BLaER1 (cell line): ENCODE data around the gene PWWP2A.

Source experiments
- H3K27ac ChIP-seq: shearing (Covaris generic); formaldehyde crosslinking; 2 replicates; pipeline ENCODE4 v1.8.1; 2022
- H3K27me3 ChIP-seq: shearing (Covaris generic); formaldehyde crosslinking; 2 replicates; pipeline ENCODE4 v1.8.1; 2022
- H3K36me3 ChIP-seq: shearing (Covaris generic); formaldehyde crosslinking; 2 replicates; pipeline ENCODE4 v1.8.1; 2022
- H3K4me1 ChIP-seq: shearing (Covaris generic); formaldehyde crosslinking; 2 replicates; pipeline ENCODE4 v1.8.1; 2022
- H3K4me2 ChIP-seq: shearing (Covaris generic); formaldehyde crosslinking; 2 replicates; pipeline ENCODE4 v1.8.1; 2022
- H3K4me3 ChIP-seq: shearing (Covaris generic); formaldehyde crosslinking; 2 replicates; pipeline ENCODE4 v1.8.1; 2022
- H3K9ac ChIP-seq: shearing (Covaris generic); formaldehyde crosslinking; 2 replicates; pipeline ENCODE4 v1.8.1; 2022
- H3K9me3 ChIP-seq: shearing (Covaris generic); formaldehyde crosslinking; 2 replicates; pipeline ENCODE4 v1.8.1; 2022
- H4K20me1 ChIP-seq: shearing (Covaris generic); formaldehyde crosslinking; 2 replicates; pipeline ENCODE4 v1.8.1; 2022
- Cebpa-rat ChIP-seq: shearing (Covaris generic); IDR thresholded peaks from 2 replicates; pipeline ENCODE4 v1.8.1; 2022

The PWWP2A gene

DNA sequence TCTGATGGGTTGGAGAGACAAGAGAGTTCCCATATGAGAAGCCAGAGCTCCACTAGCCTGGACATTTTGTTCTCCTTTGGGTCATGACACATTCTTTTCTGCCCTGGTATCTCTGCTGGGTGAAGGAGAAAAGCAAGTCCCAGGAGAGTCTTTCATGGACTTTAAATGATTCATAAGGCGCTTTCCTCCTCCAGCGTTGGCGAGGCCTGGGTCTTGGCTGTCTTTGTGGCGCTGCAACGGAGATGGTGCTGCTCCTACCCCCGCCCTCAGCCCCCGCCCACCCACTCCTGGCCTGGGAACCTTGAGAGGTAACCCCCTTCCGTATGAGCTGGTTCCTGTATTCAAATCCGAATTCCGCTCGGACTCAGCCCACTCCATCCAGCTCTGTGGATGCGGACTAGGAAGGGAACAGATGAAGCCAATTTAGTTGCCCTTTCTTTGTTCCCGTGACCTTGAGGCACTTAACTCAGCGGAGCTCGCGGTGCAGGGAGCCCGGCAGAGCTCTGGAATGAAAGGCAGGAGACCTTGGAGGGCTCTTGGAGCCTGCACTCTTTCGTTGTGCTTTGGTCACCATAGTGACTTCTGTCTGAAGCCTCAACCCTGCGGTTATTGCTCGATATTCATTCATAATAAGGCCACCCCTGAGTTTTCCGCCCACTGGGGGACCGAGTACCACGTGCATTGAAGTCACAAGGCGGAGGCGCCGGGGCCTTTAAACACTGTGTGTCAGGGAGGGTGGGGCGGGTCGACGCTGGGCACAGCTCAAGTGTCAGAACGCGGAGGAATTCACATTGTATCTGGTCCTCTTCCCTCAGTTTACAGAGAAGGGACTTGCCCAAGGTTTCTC, 14.0 kb upstream of the PWWP2A start:
- Histone ChIP-seq H3K27me3 (no peaks in the 10 kb centered on the region), H3K27ac (no peak overlapping the region), H3K4me1 (peaks cover 9% of the 10 kb centered on the region), H3K4me3 (no peak overlapping the region), H3K9ac (no peak overlapping the region), H4K20me1 (no peaks in the 10 kb centered on the region), H3K4me2 (no peak overlapping the region), H3K9me3 (peaks cover 12% of the 10 kb centered on the region), H3K36me3 (no peaks in the 10 kb centered on the region)
- TF ChIP-seq Cebpa-rat: no peak

DNA sequence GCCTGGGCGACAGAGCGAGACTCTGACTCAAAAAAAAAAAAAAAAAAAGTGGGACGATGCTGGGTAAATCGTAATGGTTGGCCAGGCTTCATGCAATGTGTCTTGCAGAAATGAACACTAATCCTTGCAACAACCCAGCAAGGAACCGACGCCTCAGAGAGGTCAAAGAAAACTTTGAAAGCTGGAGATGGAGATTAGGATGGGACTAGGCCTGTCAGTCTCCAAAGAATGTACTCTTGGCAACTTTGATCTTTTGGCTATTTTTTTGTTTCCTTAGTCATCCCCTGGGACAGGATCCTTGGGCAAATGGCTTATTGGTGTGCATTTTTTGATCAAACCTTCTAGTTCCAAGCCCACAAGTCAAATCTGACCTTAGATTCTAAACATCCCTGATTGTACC, 10.6 kb upstream of the PWWP2A start:
- Histone ChIP-seq H3K27me3 (no peaks in the 10 kb centered on the region), H3K4me2 (peak overlapping the region; percentile 37), H3K36me3 (no peaks in the 10 kb centered on the region), H3K4me1 (peaks cover 26% of the 10 kb centered on the region), H3K27ac (no peak overlapping the region), H3K9ac (no peak overlapping the region), H4K20me1 (no peaks in the 10 kb centered on the region), H3K4me3 (no peak overlapping the region), H3K9me3 (peaks cover 36% of the 10 kb centered on the region)
- TF ChIP-seq Cebpa-rat: no peak

DNA sequence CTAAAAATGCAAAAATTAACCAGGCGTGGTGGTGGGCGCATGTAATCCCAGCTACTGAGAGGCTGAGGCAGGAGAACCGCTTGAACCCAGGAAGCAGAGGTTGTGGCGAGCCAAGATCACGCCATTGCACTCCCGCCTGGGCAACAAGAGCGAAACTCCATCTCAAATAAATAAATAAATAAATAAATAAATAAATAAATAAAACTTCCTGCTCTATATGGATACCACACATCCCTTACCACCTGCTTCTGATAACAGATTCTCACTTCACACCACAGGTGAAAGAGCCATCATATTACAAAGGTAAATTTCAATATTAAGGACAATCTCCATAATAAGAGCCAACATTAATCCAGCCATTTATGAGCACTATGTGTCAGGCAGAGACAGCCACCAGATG, 9.4 kb upstream of the PWWP2A start:
- no peak overlapping the region for H3K27ac ChIP-seq
- H3K4me3 ChIP-seq: no peak overlapping the region
- H3K9ac ChIP-seq: no peak overlapping the region
- TF ChIP-seq Cebpa-rat: no peak
- peaks cover 28% of the 10 kb centered on the region for H3K4me1 ChIP-seq
- no peaks in the 10 kb centered on the region for H3K27me3 ChIP-seq
- no peak overlapping the region for H3K4me2 ChIP-seq
- peaks cover 36% of the 10 kb centered on the region for H3K9me3 ChIP-seq
- H4K20me1 ChIP-seq: no peaks in the 10 kb centered on the region
- no peaks in the 10 kb centered on the region for H3K36me3 ChIP-seq

DNA sequence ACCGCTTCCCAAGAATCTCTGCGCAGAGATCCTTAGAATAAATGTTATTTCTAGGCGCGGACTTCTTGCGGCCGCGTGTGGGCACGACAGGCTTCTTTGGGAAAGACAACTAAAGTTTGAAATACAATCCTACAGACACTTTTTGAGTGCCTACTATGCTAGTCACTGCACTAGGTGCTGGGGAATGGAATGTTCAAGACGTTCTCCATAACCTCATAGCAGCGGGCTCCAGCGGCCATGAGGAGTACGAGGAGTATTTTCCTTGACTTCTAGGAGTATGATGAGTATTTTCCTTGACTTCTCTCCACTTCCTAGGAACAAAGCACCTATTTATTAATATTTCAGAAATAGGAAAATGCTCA, 636 bp upstream of the PWWP2A start:
- no peak overlapping the region; the same call in 1 of the 2 replicates for H3K27ac ChIP-seq
- peak overlapping the region; percentile 60 for H3K4me3 ChIP-seq
- H3K4me1 ChIP-seq: peaks cover 22% of the 10 kb centered on the region
- no peak overlapping the region; the same call in 1 of the 2 replicates for H3K9ac ChIP-seq
- no peaks in the 10 kb centered on the region for H3K27me3 ChIP-seq
- H4K20me1 ChIP-seq: peaks cover 27% of the 10 kb centered on the region
- H3K36me3 ChIP-seq: peaks cover 28% of the 10 kb centered on the region
- no peak for TF ChIP-seq Cebpa-rat
- peak overlapping the region; percentile 60 for H3K4me2 ChIP-seq
- H3K9me3 ChIP-seq: no peaks in the 10 kb centered on the region

DNA sequence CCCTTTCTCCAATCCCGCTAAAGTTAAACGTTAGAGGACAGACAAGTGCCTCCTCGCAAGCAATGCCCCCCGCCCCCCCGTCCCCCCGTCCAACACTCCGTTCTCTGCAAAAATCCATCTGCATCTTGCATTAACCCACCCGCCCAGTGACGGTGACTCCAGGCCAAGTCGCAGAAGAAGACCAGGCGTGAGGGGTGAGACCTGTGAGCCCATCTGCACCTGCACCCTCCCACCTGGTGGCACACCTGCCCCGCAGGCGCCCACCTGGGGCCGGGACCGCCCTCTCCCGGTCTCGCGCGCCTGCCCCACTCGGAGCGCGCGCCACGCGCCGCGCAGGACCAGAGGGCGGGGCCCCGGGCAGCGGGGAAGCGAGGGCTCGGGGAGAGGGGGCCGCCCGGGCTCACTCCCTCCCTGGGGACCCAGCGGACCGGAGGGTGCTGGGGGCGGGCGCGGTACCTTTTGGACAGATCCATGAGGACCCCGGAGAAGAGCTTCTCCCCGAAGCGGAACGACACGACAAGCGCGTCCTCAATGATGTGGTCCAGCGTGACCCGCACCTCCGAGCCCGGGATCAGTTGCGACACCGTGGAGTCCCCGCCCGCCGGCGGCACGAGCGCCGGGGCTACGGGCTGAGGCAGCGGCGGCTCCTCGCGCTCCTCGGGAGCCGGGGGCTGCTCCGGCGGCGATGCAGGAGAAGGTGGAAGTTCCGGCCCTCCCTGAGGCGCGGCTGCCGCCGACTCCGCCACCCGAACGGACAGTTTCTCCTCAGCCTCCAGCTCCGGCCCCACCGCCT, 705 bp downstream of the PWWP2A start:
- Histone ChIP-seq H3K4me1 (peaks cover 19% of the 10 kb centered on the region), H3K27ac (peak overlapping the region; percentile 98), H3K9ac (peak overlapping the region; percentile 98), H3K27me3 (no peaks in the 10 kb centered on the region), H3K9me3 (no peaks in the 10 kb centered on the region), H3K4me3 (peak overlapping the region; percentile 99), H3K4me2 (peak overlapping the region; percentile 65), H4K20me1 (peaks cover 27% of the 10 kb centered on the region), H3K36me3 (peaks cover 41% of the 10 kb centered on the region)
- peak; percentile 74; the same call in 1 of the 2 replicates for TF ChIP-seq Cebpa-rat

DNA sequence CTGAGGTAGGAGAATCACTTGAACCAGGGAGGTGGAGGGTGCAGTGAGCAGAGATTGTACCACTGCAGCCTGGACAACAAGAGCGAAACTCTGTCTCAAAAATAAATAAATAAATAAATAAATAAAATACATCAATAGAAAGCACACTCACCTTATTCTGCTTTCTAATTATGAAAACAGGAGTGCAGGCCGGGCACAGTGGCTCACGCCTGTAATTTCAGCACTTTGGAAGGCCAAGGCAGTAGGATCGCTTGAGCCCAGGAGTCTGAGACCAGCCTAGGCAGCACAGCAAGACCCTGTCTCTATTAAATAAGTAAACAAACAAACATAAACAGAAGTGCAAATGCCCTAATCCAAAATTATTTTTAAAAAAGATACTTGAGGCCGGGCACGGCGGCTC, 2.3 kb downstream of the PWWP2A start:
- Histone ChIP-seq H3K4me3 (no peak overlapping the region), H3K4me2 (no peak overlapping the region; the same call in 1 of the 2 replicates), H3K27ac (no peak overlapping the region), H4K20me1 (peaks cover 41% of the 10 kb centered on the region), H3K4me1 (peaks cover 19% of the 10 kb centered on the region), H3K36me3 (peaks cover 57% of the 10 kb centered on the region), H3K27me3 (no peaks in the 10 kb centered on the region), H3K9ac (no peak overlapping the region), H3K9me3 (peaks cover 10% of the 10 kb centered on the region)
- TF ChIP-seq Cebpa-rat: no peak

DNA sequence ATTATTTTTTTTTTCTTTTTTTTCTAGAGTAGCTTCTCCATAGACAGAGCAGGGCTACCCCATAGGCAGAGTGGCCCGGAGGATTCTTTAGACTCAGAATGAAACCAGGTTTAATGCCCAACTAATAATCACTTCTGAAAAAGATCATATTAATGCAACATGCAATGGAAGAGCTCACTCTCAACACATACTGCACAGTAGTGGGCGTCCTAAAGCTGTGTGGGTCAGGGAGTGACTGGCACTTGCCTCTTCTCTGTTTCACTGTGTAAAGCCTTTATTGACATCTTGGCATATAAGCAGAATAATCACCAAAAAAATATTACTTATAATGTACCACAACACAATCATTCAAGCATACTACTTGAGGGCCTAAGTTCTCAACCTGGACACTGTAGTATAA, 11.1 kb downstream of the PWWP2A start:
- H3K9ac ChIP-seq: no peak overlapping the region
- H3K9me3 ChIP-seq: peaks cover 14% of the 10 kb centered on the region
- no peak for TF ChIP-seq Cebpa-rat
- H3K27ac ChIP-seq: no peak overlapping the region
- peaks cover 85% of the 10 kb centered on the region for H3K36me3 ChIP-seq
- no peak overlapping the region for H3K4me2 ChIP-seq
- no peak overlapping the region for H3K4me3 ChIP-seq
- H4K20me1 ChIP-seq: peaks cover 76% of the 10 kb centered on the region
- no peaks in the 10 kb centered on the region for H3K27me3 ChIP-seq
- H3K4me1 ChIP-seq: peaks cover 13% of the 10 kb centered on the region

DNA sequence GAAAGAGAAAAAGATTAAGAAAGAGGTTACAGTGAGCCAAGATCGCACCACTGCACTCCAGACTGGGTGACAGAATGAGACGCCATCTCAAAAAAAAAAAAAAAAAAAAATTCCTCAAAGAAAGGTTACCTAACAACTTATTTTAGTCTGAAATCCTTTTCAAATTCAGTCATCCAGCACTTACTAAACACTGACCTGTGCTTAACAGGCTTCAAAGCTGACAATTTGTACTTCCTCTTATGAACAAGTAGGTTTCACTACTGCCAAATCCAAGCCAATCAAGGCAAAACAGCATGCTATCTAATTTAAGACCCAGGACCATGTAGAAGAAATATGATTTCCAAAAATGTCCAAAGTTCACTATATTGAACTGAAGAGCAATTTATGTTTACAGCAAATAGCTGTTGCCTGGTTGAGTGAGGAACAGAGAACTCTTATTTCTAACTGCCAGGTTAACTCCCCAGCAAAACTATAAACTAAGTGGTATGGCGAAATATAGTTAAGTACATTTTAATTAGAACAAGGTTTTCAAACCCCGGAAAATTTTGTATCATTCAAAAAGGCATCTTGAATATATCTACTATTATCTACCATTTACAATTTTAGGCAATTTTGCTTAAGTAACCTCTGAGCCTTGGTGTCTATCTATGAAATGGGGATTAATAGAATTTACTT, 13.4 kb downstream of the PWWP2A start:
- Histone ChIP-seq H3K27me3 (no peaks in the 10 kb centered on the region), H4K20me1 (peaks cover 72% of the 10 kb centered on the region), H3K9me3 (no peaks in the 10 kb centered on the region), H3K4me2 (no peak overlapping the region), H3K4me3 (no peak overlapping the region), H3K27ac (no peak overlapping the region), H3K9ac (no peak overlapping the region), H3K4me1 (peaks cover 13% of the 10 kb centered on the region), H3K36me3 (peaks cover 78% of the 10 kb centered on the region)
- no peak for TF ChIP-seq Cebpa-rat

DNA sequence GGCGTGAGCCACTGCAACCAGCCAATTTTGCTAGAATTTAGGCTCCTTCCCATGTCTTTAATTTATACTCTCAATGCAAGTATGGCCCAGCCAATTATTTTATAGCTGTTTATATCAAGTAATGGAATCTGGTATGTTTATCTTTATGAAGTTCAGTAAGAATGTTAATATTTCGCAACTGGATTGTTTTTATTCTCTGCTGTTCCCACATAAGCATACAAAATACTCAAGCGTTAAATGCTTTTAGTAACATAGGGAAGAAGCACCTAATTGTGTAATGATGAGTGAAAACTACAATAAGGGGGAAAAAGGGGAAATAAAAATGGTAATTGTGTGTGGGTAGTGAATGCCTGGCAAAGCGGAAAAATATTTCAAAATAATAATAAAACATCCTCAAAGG, 21.3 kb downstream of the PWWP2A start:
- Histone ChIP-seq H4K20me1 (peaks cover 33% of the 10 kb centered on the region), H3K27ac (no peak overlapping the region), H3K36me3 (peaks cover 76% of the 10 kb centered on the region), H3K4me3 (no peak overlapping the region), H3K4me2 (peak overlapping the region; percentile 25), H3K27me3 (no peaks in the 10 kb centered on the region), H3K9ac (no peak overlapping the region), H3K4me1 (peaks cover 14% of the 10 kb centered on the region), H3K9me3 (0 out of 2 replicates have a peak, but pooled peaks cover 3% of the 10 kb centered on the region)
- no peak for TF ChIP-seq Cebpa-rat

DNA sequence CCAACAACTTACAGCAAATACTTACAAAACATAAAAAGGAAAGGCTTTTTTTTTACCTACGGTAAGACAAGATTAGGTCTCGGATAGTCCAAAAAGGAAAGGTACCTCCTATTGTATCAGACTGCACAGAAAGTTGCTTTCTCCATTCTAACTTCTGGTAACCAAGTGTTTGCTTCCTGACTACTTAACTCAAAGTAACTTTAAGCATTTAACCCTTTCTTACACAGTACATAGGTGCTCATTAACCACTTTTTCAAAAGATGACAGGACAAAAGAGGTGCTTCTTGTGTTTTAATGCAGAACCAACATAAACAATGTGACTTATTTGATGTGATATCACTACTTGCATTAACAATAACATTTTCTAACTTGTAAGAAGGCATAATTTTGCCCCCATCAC, 23.1 kb downstream of the PWWP2A start:
- no peak overlapping the region for H3K9ac ChIP-seq
- TF ChIP-seq Cebpa-rat: no peak
- H3K36me3 ChIP-seq: peaks cover 74% of the 10 kb centered on the region
- H3K27ac ChIP-seq: no peak overlapping the region
- H3K27me3 ChIP-seq: no peaks in the 10 kb centered on the region
- peaks cover 14% of the 10 kb centered on the region for H3K4me1 ChIP-seq
- H3K9me3 ChIP-seq: 0 out of 2 replicates have a peak, but pooled peaks cover 3% of the 10 kb centered on the region
- H3K4me3 ChIP-seq: no peak overlapping the region
- H3K4me2 ChIP-seq: no peak overlapping the region
- H4K20me1 ChIP-seq: peaks cover 27% of the 10 kb centered on the region; the same call in 1 of the 2 replicates
